K562 (cell line): Measurements from ENCODE around the gene REG4. TPM values are rescaled to one million over a fixed set of nuclear protein-coding genes. Genes with fewer than 3 reads are reported as not detected.

Experiments
- ARNT ChIP-seq, 2 experiments: fragments of 450-650 bp; IDR thresholded peaks; 2 replicates each; pipeline ENCODE4 v1.6.1; 2016; ENCODE audit warnings: mild to moderate bottlenecking in 1 of 2
- CBX5 ChIP-seq: IDR thresholded peaks from 2 replicates; pipeline ENCODE4 v1.6.1; 2014; ENCODE audit warnings: low read depth, borderline replicate concordance
- CEBPB ChIP-seq: fragments of 450-650 bp; IDR thresholded peaks from 2 replicates; pipeline ENCODE4 v1.6.1; 2016; ENCODE audit warnings: missing genetic modification characterization, missing compliant biosample characterization
- ESRRA ChIP-seq: fragments of 450-650 bp; IDR thresholded peaks from 2 replicates; pipeline ENCODE4 v1.6.1; 2014; ENCODE audit warnings: low read depth, mild to moderate bottlenecking, moderate library complexity, borderline replicate concordance
- FOXK2 ChIP-seq, 2 experiments: fragments of 450-650 bp; IDR thresholded peaks in 1 of 2; conservative IDR thresholded peaks in 1 of 2; 2 replicates each; pipeline ENCODE4 v1.6.1; 2016; ENCODE audit warnings: low read depth in 2 of 2, mild to moderate bottlenecking in 1 of 2
- JUND ChIP-seq, 2 experiments: IDR thresholded peaks; 2 replicates in 1 of 2; 3 replicates in 1 of 2; pipeline ENCODE4 v1.6.1; 2011; ENCODE audit warnings: borderline replicate concordance in 2 of 2, low read depth in 2 of 2, low read length in 2 of 2, improper control_type of control experiment in 1 of 2, missing biosample characterization in 1 of 2, missing genetic modification characterization in 1 of 2, missing genetic modification reagents in 1 of 2
- KLF16 ChIP-seq: IDR thresholded peaks from 2 replicates; pipeline ENCODE4 v1.6.1; 2016; ENCODE audit warnings: antibody characterized with exemption
- SMC3 ChIP-seq: conservative IDR thresholded peaks from 2 replicates; pipeline ENCODE4 v1.6.1; 2011; ENCODE audit warnings: low read depth, low read length, improper control_type of control experiment; ENCODE audit not compliant: insufficient read depth
- SRF ChIP-seq, 2 experiments: fragments of 250-450, 450-650 bp in 1 of 2; sonication (Bioruptor Pico) in 1 of 2; sonication (generic) in 1 of 2; formaldehyde crosslinking; IDR thresholded peaks; 2 replicates each; pipeline versions ENCODE4 v1.5.0 to v1.5.1; 2020 to 2022; ENCODE audit warnings: mild to moderate bottlenecking in 1 of 2, missing genetic modification reagents in 1 of 2
- ZC3H11A ChIP-seq: IDR thresholded peaks from 2 replicates; pipeline ENCODE4 v1.6.1; 2012; ENCODE audit warnings: low read depth, low read length, improper control_type of control experiment
- polyA plus RNA-seq, 8 experiments: library from polyadenylated mRNA; depleted of rRNA in 4 of 8; stranded (reverse) in 5 of 8; unstranded in 3 of 8; fragments of >200 nt; fragmentation: Nextera tagmentation in 2 of 8; fragmentation: Illumina TruSeq in 1 of 8; extraction: Ambion mirVana in 2 of 8; extraction: Trizol in 1 of 8; gene quantifications; 2 replicates each; pipeline versions ENCODE4 v1.2.1 to v1.2.3, GENCODE V29; 2011 to 2014; ENCODE audit warnings: inconsistent platforms in 1 of 8, missing spikeins in 1 of 8
- total RNA-seq, 7 experiments: library from RNA; depleted of rRNA in 6 of 7; stranded (reverse); fragments of >200 nt in 6 of 7; fragmentation: Illumina TruSeq in 2 of 7; extraction: Trizol in 2 of 7; gene quantifications; 2 replicates each; pipeline versions ENCODE4 v1.2.1 to v1.2.3, GENCODE V29; 2011 to 2021; ENCODE audit warnings: low replicate concordance in 1 of 7
- TF ChIP-seq, protein P1 (sequence below), 2 experiments: fragments of 450-650 bp; formaldehyde crosslinking in 1 of 2; IDR thresholded peaks; 2 replicates each; pipeline versions ENCODE4 v1.4.0 to v1.6.1; 2014 to 2020; ENCODE audit warnings: mild to moderate bottlenecking in 2 of 2, borderline replicate concordance in 1 of 2, low read depth in 1 of 2
- TF ChIP-seq, protein P2 (sequence below): fragments of 450-650 bp; formaldehyde crosslinking; IDR thresholded peaks from 2 replicates; pipeline ENCODE4 v1.4.0; 2020; ENCODE audit warnings: mild to moderate bottlenecking, moderate library complexity
- TF ChIP-seq, protein P3 (sequence below): fragments of 450-650 bp; IDR thresholded peaks from 2 replicates; pipeline ENCODE4 v1.6.1; 2016
- TF ChIP-seq, protein P4 (sequence below): fragments of 450-650 bp; IDR thresholded peaks from 2 replicates; pipeline ENCODE4 v1.6.1; 2016; ENCODE audit warnings: antibody characterized with exemption

The REG4 gene
- total and polyA plus RNA-seq, 9 of the 15 experiments (the other 6 are each of a cell fraction or from before 2014, with no cell fraction given), result not detected

DNA sequence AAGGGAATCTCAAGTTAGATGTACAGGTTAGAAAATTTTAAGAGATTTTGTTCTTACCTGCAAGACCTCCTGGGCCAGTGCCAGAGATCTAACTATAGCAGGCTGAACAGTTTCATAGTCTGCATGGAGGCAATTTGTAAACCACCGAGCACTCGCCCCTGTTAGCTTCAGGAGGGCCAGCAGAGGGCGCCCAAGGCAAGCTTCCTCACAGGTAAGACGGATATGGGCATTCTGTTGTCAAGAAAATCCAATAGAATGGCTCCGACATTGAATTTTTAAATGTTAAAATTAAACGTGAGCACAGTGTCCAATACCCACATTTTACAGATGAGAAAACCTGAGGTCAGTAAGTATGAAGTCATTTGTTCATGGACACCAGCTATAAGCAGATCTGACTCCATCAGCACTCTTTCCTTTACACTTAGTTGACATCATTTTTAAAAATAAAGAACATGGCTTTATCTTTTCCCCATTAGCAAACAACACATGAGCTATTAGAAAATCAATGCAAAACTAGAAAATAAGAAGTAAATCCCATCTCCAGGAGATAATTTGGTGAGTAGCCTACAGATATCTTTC, 2.2 kb downstream of the REG4 start (continued):
- TF ChIP-seq, protein P1, sequence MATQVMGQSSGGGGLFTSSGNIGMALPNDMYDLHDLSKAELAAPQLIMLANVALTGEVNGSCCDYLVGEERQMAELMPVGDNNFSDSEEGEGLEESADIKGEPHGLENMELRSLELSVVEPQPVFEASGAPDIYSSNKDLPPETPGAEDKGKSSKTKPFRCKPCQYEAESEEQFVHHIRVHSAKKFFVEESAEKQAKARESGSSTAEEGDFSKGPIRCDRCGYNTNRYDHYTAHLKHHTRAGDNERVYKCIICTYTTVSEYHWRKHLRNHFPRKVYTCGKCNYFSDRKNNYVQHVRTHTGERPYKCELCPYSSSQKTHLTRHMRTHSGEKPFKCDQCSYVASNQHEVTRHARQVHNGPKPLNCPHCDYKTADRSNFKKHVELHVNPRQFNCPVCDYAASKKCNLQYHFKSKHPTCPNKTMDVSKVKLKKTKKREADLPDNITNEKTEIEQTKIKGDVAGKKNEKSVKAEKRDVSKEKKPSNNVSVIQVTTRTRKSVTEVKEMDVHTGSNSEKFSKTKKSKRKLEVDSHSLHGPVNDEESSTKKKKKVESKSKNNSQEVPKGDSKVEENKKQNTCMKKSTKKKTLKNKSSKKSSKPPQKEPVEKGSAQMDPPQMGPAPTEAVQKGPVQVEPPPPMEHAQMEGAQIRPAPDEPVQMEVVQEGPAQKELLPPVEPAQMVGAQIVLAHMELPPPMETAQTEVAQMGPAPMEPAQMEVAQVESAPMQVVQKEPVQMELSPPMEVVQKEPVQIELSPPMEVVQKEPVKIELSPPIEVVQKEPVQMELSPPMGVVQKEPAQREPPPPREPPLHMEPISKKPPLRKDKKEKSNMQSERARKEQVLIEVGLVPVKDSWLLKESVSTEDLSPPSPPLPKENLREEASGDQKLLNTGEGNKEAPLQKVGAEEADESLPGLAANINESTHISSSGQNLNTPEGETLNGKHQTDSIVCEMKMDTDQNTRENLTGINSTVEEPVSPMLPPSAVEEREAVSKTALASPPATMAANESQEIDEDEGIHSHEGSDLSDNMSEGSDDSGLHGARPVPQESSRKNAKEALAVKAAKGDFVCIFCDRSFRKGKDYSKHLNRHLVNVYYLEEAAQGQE (IDR thresholded peaks at IDR 0.05; ENCODE audit: borderline replicate concordance), result peak; percentile 71
- TF ChIP-seq, protein P1 (CRISPR knock-in tag; IDR thresholded peaks at IDR 0.05; ENCODE audit: low read depth), result no peak
- TF ChIP-seq JUND (IDR thresholded peaks at IDR 0.05; ENCODE audit: borderline replicate concordance, low read depth, low read length) (0 out of 2 replicates have a peak, but pooled peaks have one; percentile 32), JUND (tag; IDR thresholded peaks at IDR 0.05; ENCODE audit: borderline replicate concordance, low read depth, low read length) (no peak; the same call in 2 of the 3 replicates), SRF (CRISPR knock-in tag; IDR thresholded peaks at IDR 0.05) (peak in 1 of 2 experiments; percentile 65; a peak in 1 of 4 replicates), ZC3H11A (no peak), ARNT (IDR thresholded peaks at IDR 0.05) (0 out of 4 replicates have a peak, but pooled peaks of 1 of the 2 experiments have one; percentile 30), KLF16 (peak; percentile 63), CBX5 (no peak), FOXK2 (conservative IDR thresholded peaks at IDR 0.05 in 1 of 2, IDR thresholded peaks at IDR 0.05 in 1 of 2; ENCODE audit: low read depth in 2 of 2) (0 out of 4 replicates have a peak, but pooled peaks of 1 of the 2 experiments have one; percentile 14), SMC3 (peak; percentile 78), ESRRA (no peak), CEBPB (tag) (no peak)
- TF ChIP-seq, protein P2, sequence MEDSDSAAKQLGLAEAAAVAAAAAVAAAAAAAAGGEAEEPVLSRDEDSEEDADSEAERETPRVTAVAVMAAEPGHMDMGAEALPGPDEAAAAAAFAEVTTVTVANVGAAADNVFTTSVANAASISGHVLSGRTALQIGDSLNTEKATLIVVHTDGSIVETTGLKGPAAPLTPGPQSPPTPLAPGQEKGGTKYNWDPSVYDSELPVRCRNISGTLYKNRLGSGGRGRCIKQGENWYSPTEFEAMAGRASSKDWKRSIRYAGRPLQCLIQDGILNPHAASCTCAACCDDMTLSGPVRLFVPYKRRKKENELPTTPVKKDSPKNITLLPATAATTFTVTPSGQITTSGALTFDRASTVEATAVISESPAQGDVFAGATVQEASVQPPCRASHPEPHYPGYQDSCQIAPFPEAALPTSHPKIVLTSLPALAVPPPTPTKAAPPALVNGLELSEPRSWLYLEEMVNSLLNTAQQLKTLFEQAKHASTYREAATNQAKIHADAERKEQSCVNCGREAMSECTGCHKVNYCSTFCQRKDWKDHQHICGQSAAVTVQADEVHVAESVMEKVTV (CRISPR knock-in tag), result peak; percentile 68
- TF ChIP-seq, protein P3, sequence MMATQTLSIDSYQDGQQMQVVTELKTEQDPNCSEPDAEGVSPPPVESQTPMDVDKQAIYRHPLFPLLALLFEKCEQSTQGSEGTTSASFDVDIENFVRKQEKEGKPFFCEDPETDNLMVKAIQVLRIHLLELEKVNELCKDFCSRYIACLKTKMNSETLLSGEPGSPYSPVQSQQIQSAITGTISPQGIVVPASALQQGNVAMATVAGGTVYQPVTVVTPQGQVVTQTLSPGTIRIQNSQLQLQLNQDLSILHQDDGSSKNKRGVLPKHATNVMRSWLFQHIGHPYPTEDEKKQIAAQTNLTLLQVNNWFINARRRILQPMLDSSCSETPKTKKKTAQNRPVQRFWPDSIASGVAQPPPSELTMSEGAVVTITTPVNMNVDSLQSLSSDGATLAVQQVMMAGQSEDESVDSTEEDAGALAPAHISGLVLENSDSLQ, result no peak
- TF ChIP-seq, protein P4, sequence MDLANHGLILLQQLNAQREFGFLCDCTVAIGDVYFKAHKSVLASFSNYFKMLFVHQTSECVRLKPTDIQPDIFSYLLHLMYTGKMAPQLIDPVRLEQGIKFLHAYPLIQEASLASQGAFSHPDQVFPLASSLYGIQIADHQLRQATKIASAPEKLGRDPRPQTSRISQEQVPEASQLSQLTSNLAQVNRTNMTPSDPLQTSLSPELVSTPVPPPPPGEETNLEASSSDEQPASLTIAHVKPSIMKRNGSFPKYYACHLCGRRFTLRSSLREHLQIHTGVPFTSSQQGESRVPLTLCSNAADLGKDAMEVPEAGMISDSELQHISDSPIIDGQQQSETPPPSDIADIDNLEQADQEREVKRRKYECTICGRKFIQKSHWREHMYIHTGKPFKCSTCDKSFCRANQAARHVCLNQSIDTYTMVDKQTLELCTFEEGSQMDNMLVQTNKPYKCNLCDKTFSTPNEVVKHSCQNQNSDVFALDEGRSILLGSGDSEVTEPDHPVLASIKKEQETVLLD, result no peak
